Measurements from ENCODE around the gene XPR1. TPM values are rescaled to one million over a fixed set of nuclear protein-coding genes. Genes with fewer than 3 reads are reported as not detected.

XPR1 gene
- total RNA-seq, 1 donor from 2014 or later: 71.8 TPM

DNA sequence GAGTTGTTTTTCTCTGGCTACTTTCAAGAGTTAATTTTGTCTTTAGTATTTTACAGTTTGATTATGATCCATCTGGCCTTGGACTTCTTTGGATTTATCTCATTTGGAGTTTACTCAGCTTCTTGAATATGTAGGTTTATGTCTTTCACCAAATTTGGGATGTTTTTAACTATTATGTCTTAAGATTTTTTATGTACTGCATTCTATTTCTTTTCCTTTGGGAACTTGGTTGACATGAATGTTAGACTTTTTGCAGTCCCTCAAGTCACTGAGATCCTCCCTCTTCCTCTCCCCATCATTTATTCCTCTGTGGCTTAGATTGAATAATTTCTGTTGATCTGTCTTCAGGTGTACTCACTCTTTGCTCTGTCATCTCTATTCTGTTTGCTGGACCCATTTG lies 112.0 kb downstream of the XPR1 start:
- no peak overlapping the region for H3K27ac Mint-ChIP-seq (ENCODE audit: unreplicated experiment)
- no peaks in the 10 kb centered on the region for H3K36me3 Mint-ChIP-seq (ENCODE audit: low read depth, unreplicated experiment)
- no peak for DNase-seq (ENCODE audit: low spot score)
- H3K4me1 Mint-ChIP-seq (ENCODE audit: unreplicated experiment): peaks cover 6% of the 10 kb centered on the region
- H3K4me3 Mint-ChIP-seq (ENCODE audit: unreplicated experiment): no peak overlapping the region
- no peak for TF ChIP-seq CTCF (IDR thresholded peaks at IDR 0.05; ENCODE audit: unreplicated experiment)
- no peaks in the 10 kb centered on the region for H3K9me3 Mint-ChIP-seq (ENCODE audit: unreplicated experiment)
- H3K27me3 Mint-ChIP-seq (ENCODE audit: unreplicated experiment): no peaks in the 10 kb centered on the region

DNA sequence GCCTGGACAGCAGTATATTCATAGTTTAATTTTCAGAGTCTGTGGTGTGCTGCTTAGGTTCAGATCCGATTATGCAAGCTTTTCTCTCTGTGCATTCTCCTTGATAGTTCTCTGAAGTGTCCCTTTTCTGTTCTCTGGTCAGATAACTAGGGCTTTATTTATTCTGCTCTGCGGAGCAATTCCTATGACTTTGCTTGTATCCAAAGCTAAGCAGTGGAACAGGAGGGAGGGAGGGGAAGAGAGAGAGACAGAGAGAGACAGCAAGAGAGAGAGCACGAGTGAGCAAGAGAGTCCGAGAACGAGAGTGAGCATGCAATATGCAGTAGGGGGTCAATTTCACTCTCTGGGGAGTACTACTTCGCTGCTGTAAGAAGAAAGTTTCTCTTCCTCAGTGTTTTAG lies 113.3 kb downstream of the XPR1 start:
- no peak for TF ChIP-seq CTCF (IDR thresholded peaks at IDR 0.05; ENCODE audit: unreplicated experiment)

DNA sequence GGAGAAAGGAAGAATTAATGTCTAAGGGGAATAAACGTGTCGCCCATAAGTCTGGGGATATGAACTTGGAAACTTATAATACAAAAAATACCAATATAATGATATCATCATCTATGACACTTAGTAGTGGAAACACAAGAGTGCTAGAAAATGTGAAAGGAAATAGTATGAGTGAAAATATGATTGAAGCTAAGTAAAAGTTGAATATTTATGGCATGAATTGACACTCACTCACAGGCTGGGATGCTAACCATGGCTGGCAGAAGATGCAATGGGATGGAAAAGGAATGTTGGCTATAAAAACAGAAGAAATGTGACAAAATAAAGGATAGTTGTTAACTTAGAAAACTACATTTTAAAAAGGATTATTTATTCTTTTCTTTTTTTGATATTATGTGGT lies 120.1 kb downstream of the XPR1 start:
- TF ChIP-seq CTCF (IDR thresholded peaks at IDR 0.05; ENCODE audit: unreplicated experiment): no peak
- no peak overlapping the region for H3K27ac Mint-ChIP-seq (ENCODE audit: unreplicated experiment)
- no peaks in the 10 kb centered on the region for H3K9me3 Mint-ChIP-seq (ENCODE audit: unreplicated experiment)
- H3K36me3 Mint-ChIP-seq (ENCODE audit: low read depth, unreplicated experiment): no peaks in the 10 kb centered on the region
- H3K4me1 Mint-ChIP-seq (ENCODE audit: unreplicated experiment): peaks cover 6% of the 10 kb centered on the region
- H3K27me3 Mint-ChIP-seq (ENCODE audit: unreplicated experiment): no peaks in the 10 kb centered on the region
- no peak overlapping the region for H3K4me3 Mint-ChIP-seq (ENCODE audit: unreplicated experiment)
- no peak for DNase-seq (ENCODE audit: low spot score)

More for the DNA sequence above, 113.3 kb downstream of the XPR1 start:
- no peaks in the 10 kb centered on the region for H3K36me3 Mint-ChIP-seq (ENCODE audit: low read depth, unreplicated experiment)
- H3K4me1 Mint-ChIP-seq (ENCODE audit: unreplicated experiment): peaks cover 6% of the 10 kb centered on the region
- no peak overlapping the region for H3K4me3 Mint-ChIP-seq (ENCODE audit: unreplicated experiment)
- H3K27me3 Mint-ChIP-seq (ENCODE audit: unreplicated experiment): no peaks in the 10 kb centered on the region
- H3K9me3 Mint-ChIP-seq (ENCODE audit: unreplicated experiment): no peaks in the 10 kb centered on the region
- H3K27ac Mint-ChIP-seq (ENCODE audit: unreplicated experiment): peak overlapping the region; percentile 20
- no peak for DNase-seq (ENCODE audit: low spot score)

DNA sequence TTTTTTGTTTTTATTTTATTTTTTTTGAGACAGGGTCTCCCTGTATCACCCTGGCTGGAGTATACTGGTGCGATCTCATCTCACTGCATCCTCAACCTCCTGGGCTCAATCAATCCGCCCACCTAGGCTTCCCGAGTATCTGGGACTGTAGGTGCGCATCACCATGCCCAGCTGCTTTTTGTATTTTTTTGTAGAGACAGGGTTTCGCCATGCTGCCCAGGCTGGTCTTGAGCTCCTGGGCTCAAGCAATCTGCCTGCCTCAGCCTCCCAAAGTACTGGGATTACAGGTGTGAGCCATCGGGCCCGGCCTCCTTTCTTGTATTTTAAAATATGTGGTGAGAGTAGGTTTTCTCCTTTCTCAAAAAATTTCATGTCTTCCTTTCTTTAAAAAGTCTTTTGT lies 122.6 kb downstream of the XPR1 start:
- Mint-ChIP-seq H3K9me3 (ENCODE audit: unreplicated experiment) (no peaks in the 10 kb centered on the region), H3K36me3 (ENCODE audit: low read depth, unreplicated experiment) (no peaks in the 10 kb centered on the region), H3K4me3 (ENCODE audit: unreplicated experiment) (no peak overlapping the region), H3K27me3 (ENCODE audit: unreplicated experiment) (no peaks in the 10 kb centered on the region), H3K4me1 (ENCODE audit: unreplicated experiment) (no peaks in the 10 kb centered on the region), H3K27ac (ENCODE audit: unreplicated experiment) (no peak overlapping the region)
- DNase-seq (ENCODE audit: low spot score): no peak
- no peak for TF ChIP-seq CTCF (IDR thresholded peaks at IDR 0.05; ENCODE audit: unreplicated experiment)

DNA sequence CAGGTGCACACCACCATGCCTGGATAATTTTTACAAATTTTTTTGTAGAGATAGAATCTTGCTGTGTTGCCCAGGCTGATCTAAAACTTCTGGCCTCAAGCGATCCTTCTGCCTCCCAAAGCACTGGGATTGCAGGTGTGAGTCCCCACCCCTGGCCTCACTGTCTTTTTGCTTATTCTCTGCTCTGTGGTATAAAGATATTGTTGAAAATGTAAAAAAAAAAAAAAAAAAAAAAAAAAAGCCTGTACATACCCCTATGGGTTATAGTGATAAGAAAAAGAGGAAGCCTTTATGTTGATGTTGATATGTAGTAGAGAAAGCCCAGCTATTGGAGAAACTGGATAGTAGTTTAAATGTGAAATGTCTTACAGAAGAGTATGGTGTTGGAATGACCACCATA lies 125.8 kb downstream of the XPR1 start:
- DNase-seq (ENCODE audit: low spot score): no peak
- peaks cover 6% of the 10 kb centered on the region for H3K4me1 Mint-ChIP-seq (ENCODE audit: unreplicated experiment)
- no peaks in the 10 kb centered on the region for H3K9me3 Mint-ChIP-seq (ENCODE audit: unreplicated experiment)
- no peaks in the 10 kb centered on the region for H3K27me3 Mint-ChIP-seq (ENCODE audit: unreplicated experiment)
- no peak overlapping the region for H3K4me3 Mint-ChIP-seq (ENCODE audit: unreplicated experiment)
- no peak overlapping the region for H3K27ac Mint-ChIP-seq (ENCODE audit: unreplicated experiment)
- no peak for TF ChIP-seq CTCF (IDR thresholded peaks at IDR 0.05; ENCODE audit: unreplicated experiment)
- no peaks in the 10 kb centered on the region for H3K36me3 Mint-ChIP-seq (ENCODE audit: low read depth, unreplicated experiment)

Data from endothelial cell (in vitro differentiated cells).